ENCODE results near the gene ANXA6. TPM values are rescaled to one million over a fixed set of nuclear protein-coding genes. Genes with fewer than 3 reads are reported as not detected.

The ANXA6 gene
- total and polyA plus RNA-seq, 7 donors, result 22.9 to 333 (median 233) TPM

DNA sequence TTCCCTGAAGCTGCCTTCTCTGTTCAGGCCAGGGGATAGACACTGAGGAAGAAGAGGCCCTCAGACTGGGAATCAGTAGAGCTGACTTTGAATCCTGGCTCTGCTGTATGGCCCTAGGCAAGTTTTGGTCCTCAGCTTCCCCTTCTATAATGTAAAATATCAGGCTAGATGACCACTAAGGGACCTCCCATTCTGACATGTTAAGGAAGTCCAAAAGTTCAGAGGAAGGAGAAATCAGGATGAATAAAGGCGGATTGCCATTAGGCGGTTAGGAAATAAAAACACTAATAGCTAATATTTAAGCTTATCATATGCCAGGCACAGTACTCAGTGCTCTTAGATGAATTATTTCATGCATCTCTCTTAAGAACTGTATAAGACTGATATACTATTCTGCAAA, 67.9 kb downstream of the ANXA6 start:
- H3K4me1 ChIP-seq, result peaks cover 0 to 39% (median 22%) of the 10 kb centered on the region in 4 donors
- no peaks in the 10 kb centered on the region for H3K27me3 ChIP-seq
- no peak overlapping the region for H3K27ac ChIP-seq
- H3K9me3 ChIP-seq, result no peaks in the 10 kb centered on the region
- no peak for DNase-seq
- intact Hi-C loops (cut with DNase I), result no loop called here
- no peaks in the 10 kb centered on the region for H3K36me3 ChIP-seq
- WGBS, 2 donors, result 73 to 86% methylated on average over 2 of the region's 2 CpGs
- TF ChIP-seq EP300 (IDR thresholded peaks at IDR 0.05) (no peak), POLR2A (IDR thresholded peaks at IDR 0.05) (no peak), POLR2AphosphoS5 (IDR thresholded peaks at IDR 0.05) (no peak)
- TF ChIP-seq, protein P1, sequence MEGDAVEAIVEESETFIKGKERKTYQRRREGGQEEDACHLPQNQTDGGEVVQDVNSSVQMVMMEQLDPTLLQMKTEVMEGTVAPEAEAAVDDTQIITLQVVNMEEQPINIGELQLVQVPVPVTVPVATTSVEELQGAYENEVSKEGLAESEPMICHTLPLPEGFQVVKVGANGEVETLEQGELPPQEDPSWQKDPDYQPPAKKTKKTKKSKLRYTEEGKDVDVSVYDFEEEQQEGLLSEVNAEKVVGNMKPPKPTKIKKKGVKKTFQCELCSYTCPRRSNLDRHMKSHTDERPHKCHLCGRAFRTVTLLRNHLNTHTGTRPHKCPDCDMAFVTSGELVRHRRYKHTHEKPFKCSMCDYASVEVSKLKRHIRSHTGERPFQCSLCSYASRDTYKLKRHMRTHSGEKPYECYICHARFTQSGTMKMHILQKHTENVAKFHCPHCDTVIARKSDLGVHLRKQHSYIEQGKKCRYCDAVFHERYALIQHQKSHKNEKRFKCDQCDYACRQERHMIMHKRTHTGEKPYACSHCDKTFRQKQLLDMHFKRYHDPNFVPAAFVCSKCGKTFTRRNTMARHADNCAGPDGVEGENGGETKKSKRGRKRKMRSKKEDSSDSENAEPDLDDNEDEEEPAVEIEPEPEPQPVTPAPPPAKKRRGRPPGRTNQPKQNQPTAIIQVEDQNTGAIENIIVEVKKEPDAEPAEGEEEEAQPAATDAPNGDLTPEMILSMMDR (IDR thresholded peaks at IDR 0.05), result no peak
- H3K4me3 ChIP-seq, result no peak overlapping the region

DNA sequence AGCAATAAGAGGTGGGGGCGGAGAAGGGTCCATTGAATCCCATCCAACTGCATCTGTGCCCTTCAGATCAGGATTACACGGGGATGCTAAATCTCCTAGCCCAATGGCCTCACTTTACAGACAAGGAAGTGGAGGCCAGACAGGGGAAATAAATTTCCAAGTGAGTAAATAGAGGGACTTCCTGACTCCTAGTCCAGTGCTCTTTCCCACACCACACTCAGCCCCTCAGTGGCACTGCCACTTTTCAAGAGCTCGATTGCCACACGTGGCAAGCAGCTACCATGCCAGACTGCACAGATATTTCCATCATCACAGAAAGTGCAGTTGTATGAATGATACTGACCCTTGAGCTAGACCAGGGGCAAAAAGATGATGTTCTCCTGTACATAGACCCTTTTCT, 68.6 kb downstream of the ANXA6 start:
- Histone ChIP-seq H3K27ac (no peak overlapping the region), H3K4me3 (no peak overlapping the region), H3K4me1 (peaks cover 0 to 31% (median 15%) of the 10 kb centered on the region in 4 donors), H3K9me3 (no peaks in the 10 kb centered on the region), H3K27me3 (no peaks in the 10 kb centered on the region), H3K36me3 (no peaks in the 10 kb centered on the region)
- intact Hi-C loops (cut with DNase I), result no loop called here
- TF ChIP-seq, protein P1 (IDR thresholded peaks at IDR 0.05), result no peak
- TF ChIP-seq EP300 (IDR thresholded peaks at IDR 0.05) (no peak), POLR2A (IDR thresholded peaks at IDR 0.05) (no peak), POLR2AphosphoS5 (IDR thresholded peaks at IDR 0.05) (no peak)
- no peak for DNase-seq
- 61 to 77% methylated on average over 4 of the region's 4 CpGs for WGBS, 2 donors

DNA sequence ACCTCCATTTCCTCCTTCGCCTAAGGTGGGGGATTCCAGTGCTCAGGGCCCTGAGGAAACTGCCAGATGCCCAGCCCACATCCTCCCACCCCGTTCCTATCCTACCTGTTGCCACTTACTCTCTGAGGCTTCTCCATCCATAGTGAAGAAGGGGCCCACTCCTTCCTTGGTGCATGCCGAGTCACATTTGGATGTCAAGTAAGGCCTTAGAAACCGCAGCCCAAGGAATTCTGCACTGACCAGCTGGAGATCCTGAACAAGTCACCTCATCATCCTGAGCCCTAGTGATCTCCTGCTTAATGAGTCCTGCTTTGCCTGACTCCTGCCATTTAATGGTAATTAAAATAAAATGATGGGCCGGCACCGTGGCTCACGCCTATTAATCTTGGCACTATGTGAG, 70.1 kb downstream of the ANXA6 start:
- WGBS, 2 donors, result 87 to 89% methylated on average over 7 of the region's 7 CpGs
- intact Hi-C loops (cut with DNase I), result no loop called here

DNA sequence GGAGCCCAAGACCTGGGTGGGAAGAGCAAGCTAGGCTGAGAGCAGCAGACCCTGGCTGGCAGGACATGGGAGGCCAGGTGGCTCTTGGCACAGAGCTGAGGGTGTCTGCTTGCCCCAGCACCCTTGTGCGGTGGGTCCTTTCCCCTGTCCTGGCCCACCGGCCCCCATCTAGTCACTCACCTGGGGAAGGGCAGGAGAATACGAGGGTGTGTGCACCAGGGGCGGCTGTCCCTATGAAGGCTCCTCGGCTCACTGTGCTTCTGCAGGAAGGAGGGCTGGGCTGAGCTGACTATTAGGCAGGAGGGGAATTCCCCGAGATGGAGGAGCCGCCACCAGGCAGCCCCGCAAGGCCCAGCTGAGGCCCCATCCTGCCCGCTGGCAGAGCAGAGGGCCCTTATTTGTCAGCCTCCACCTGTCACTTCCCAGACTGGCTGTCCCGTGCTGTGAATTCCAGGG, 70.6 kb downstream of the ANXA6 start:
- no peak for DNase-seq
- Histone ChIP-seq H3K27ac (peak overlapping the region in 1 of 4 donors; percentile 63), H3K4me3 (no peak overlapping the region), H3K9me3 (no peaks in the 10 kb centered on the region), H3K27me3 (no peaks in the 10 kb centered on the region), H3K4me1 (peaks cover 0 to 25% (median 17%) of the 10 kb centered on the region in 4 donors), H3K36me3 (no peaks in the 10 kb centered on the region)
- intact Hi-C loops (cut with DNase I), result no loop called here
- TF ChIP-seq POLR2AphosphoS5 (IDR thresholded peaks at IDR 0.05), result no peak
- WGBS, 2 donors, result 6 to 34% methylated on average over 10 of the region's 10 CpGs

More for the DNA sequence above, 70.1 kb downstream of the ANXA6 start:
- DNase-seq, result no peak
- TF ChIP-seq EP300 (IDR thresholded peaks at IDR 0.05) (no peak), POLR2A (IDR thresholded peaks at IDR 0.05) (no peak), POLR2AphosphoS5 (IDR thresholded peaks at IDR 0.05) (no peak)
- TF ChIP-seq, protein P1 (IDR thresholded peaks at IDR 0.05), result no peak
- H3K4me1 ChIP-seq, result peaks cover 0 to 19% (median 12%) of the 10 kb centered on the region in 4 donors
- no peak overlapping the region for H3K27ac ChIP-seq
- H3K9me3 ChIP-seq, result no peaks in the 10 kb centered on the region
- H3K4me3 ChIP-seq, result no peak overlapping the region
- H3K36me3 ChIP-seq, result no peaks in the 10 kb centered on the region
- no peaks in the 10 kb centered on the region for H3K27me3 ChIP-seq

DNA sequence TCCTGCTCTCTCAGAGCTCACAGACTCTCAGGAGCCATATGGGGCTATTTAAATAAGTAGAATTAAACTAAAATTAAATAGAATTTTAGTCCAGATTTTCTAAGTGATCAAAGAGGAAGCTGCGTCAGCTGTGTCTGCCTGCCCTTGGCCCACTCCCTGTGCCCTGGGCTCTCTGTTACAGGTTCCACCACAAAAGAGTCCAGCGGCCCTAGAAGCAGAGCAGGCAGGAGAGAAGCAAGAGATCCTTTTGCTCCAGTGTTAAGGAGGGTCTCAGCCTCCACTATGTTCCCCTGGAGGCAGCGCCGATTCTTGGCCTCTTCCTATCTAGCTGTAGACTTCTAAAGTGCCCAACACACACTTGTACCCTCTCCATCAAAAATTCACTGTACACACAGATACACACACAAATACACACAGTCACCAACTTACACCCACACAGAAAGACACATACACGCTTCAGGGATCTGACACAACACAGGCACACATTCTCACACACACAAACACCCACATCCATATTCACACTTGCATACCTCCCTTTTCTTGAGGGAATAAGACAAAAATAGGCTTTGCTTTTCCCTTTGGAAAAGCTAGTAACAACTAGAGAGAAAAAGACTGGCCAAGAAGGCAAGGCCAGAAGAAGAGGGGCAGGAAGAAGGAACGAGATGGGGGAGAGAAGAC, 71.2 kb downstream of the ANXA6 start:
- no peak for DNase-seq
- H3K27ac ChIP-seq, result peak overlapping the region; percentile 40 to 65 (median 58)

More for the DNA sequence above, 71.2 kb downstream of the ANXA6 start:
- Histone ChIP-seq H3K9me3 (no peaks in the 10 kb centered on the region), H3K27me3 (no peaks in the 10 kb centered on the region), H3K36me3 (no peaks in the 10 kb centered on the region), H3K4me3 (no peak overlapping the region), H3K4me1 (peaks cover 0 to 30% (median 23%) of the 10 kb centered on the region in 4 donors)
- intact Hi-C loops (cut with DNase I), result no loop called here
- WGBS, 2 donors, result 60 to 64% methylated on average over 6 of the region's 6 CpGs
- TF ChIP-seq EP300 (IDR thresholded peaks at IDR 0.05) (no peak), POLR2A (IDR thresholded peaks at IDR 0.05) (no peak), POLR2AphosphoS5 (IDR thresholded peaks at IDR 0.05) (no peak)
- TF ChIP-seq, protein P1 (IDR thresholded peaks at IDR 0.05), result no peak
